HG02610 (cell line): ENCODE measurements around the gene NDE1.
"Not testable (repeated sequence)": the region's sequence is repeated elsewhere in the genome, so short reads cannot be mapped to it uniquely, and the experiment has no call there.

Source experiments
- ATAC-seq: cut with Tn5 transposase; IDR thresholded peaks from one replicate; pipeline ENCODE4 v1.9.1; 2021; ENCODE audit warnings: mild to moderate bottlenecking, moderate library complexity; ENCODE audit not compliant: unreplicated experiment

The NDE1 gene

DNA sequence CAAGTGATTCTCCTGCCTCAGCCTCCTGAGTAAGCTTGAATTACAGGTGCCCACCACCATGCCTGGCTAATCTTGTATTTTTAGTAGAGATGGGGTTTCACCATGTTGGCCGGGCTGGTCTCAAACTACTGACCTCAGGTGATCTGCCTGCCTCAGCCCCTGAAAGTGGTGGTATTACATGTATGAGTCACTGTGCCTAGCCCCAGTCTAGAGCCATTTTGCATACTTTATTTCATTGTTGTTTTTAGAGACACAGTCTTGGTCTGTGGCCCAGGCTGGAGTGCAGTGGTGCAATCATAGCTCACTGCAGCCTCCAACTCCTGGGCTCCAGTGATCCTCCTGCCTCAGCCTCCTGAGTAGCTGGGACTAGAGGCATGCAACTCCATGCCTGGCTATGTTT lies 42.5 kb downstream of the NDE1 start:
- ATAC-seq = not testable (repeated sequence)

DNA sequence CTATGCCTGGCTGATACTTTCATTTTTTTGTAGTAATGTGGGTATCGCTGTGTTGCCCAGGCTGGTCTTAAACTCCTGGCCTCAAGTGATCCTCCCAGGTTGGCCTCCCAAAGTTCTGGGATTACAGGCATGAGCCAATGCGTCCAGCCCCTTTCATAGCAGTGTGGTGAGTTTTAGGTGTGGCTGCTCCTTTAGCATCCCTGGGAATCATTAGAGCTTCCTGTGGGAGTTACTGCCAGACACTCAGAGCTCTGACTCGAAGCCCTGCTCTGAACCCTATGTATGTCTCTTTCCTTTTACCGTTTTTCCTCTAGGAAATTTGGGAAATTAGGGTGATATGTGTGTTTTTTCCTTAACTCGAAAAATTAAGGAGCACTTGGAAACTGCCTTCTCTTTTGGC lies 44.5 kb downstream of the NDE1 start:
- ATAC-seq = no peak

DNA sequence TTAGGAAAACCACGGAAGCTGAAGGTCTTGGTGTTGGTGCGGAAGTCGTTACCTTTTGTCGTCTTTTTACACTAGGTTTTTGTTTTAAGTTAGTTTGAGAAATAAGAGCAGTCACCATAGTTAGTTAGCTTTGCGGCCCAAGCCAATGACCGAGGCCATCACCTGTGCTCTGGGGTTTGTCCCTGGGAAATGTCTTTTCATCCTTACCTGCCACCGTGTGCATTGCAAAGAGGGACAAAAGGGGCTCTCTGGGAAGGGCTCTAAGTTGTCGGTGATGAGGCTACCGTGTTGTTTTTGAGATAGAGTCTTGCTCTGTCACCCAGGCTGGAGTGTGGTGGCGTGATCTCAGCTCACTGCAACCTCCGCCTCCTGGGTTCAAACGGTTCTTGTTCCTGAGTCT lies 49.8 kb downstream of the NDE1 start:
- ATAC-seq = no peak

DNA sequence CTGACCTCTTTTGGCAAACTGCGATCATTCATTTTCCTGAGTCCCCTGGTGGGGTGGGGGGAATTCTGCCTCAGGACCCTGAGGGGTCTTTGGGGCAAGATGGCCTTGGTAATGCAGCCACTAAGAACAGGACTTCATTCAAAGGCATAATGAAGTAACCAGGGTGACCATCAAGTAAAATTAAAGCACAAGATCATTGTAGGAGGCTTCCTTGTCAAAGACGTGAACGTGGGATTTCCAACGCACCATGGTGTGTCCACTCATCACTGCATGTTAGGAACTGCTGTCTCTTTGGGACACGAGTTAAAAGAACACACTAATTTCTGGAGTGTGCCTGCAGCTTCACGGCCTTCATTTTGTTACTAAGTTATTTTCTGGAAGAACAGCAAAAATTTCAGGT lies 51.3 kb downstream of the NDE1 start:
- no peak for ATAC-seq

DNA sequence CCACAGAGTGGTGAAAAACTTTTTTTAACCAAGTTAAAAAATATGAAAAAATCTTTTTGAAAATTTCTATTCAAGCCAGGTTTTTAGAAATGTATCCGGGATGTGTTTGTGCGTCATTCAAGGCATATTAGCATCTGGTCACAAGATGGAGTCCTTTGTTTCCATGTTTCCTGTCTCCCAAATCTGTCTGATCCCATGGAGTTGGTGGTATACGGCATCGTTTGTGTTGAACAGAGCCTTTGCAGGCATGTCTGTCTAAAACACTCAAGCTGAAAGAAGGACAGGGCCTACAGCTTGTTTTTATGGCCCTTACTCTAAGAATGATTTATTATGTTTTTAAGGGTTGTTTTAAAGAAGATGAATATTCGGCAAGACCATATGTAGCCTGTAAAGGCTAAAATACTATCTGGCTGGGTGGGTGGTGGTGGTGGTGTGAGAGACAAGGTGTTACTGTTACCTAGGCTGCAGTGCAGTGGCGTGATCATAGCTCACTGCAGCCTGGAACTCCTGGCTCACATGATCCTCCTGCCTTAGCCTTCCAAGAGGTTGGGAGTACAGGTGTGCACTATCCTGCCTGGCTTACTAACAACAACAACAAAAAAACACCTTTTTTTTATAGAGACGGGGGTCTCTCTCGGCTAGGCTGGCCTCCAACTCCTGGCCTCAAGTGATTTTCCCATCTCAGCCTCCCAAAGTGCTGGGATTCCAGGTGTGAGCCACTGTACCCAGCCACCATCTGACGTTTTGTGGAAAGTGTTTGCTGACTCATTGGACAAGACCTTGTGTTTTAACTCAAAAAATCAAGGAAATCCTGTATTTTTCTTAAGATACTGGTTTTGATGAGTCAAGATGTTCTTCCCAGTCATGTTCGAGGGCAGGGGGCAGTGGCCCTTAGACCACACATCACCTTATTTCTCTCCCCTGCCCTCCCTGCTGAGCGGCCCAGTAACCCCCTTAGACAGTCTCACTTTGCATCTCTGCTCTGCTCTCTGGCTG lies 52.2 kb downstream of the NDE1 start:
- no peak for ATAC-seq

DNA sequence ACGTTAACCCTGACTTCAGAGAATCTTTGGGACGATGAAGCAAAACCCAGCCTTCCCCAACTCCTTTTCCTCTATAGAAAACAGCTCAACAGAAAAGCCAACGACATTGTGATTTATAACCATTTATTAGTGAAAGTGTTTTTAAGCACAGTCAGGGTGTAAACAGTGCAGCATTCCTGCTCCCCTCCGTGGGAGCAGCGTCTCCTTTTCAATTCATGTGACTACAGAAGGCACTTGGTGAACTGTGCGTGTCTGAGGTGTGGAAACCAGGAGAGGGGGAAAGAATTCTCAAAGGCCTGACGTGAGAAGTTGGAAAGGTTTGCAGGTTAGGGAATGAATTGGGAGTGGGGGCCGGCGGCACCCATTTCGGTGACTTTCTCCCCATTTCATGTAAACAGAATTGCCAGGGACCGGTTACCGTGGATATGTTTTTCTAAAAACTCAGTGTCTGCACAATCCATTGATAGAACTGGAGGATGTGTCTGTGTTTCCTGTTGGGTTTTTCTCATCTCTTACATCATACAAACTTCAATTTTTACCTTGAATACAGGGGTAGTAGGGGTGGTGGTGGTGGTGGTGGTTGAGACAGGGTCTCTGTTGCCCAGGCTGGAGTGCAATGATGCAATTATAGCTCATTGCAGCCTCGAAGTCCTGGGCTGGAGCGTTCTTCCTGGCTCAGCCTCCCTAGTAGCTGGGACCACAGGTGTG lies 53.1 kb downstream of the NDE1 start:
- no peak for ATAC-seq

DNA sequence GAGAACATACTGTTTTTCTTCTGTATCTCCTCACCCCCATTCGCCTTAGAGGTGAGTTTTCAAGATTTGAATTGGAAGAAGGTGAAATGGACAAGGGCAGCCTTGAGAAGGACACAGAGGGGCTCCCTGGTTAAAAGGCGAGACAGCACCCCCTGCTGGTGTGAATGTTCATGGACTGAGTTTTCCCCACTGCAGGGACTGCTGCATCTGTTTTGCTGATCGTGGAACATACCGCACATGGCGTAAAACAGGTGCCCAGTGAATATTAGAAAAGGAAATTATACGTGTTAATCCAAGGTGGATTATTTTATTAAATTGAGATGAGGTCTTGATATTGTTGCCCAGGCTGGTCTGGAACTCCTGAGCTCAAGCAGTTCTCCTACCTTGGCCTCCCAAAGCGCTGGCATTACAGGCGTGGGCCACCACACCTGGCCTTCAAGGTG lies 54.5 kb downstream of the NDE1 start:
- ATAC-seq = no peak

DNA sequence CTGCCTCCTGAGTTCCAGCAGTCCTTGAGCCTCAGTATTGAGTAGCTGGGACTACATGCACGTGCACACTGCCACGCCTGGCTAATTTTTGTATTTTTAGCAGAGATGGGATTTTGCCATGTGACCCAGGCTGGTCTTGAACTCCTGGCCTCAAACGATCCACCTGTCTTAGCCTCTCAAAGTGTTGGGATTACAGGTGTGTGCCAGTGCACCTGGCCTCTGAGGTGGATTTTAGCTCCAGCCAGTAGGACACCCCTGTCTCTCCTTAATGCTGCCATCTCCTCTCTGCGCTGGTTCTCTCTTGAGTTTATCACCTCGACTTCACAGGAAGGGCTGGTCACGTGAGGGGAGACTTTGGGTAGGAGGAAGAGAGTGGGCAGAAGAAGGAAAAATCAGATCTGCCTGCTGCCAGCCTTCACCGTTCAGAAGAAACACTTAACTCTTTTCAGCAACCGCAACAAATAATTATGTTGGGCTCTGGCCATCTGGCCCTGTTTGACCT lies 55.1 kb downstream of the NDE1 start:
- no peak for ATAC-seq

DNA sequence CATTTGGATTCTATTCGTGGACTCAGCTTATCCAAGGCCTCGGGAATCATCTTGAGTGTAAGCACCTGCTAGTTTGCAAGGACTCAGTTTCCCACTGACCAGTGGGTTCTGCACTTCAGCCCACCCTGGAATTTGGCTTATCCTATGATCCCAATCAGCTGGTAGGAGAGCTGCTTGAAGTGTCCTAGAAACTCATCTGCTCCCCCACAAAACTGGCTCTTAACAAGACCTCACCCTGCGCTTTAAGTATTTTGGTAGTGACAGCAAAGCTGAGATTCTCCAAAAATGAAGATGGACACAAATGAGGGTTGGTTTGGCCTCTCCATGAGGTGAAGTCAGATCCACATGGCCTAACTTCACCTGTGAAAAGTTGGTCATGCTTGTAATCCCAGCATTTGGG lies 57.3 kb downstream of the NDE1 start:
- no peak for ATAC-seq

DNA sequence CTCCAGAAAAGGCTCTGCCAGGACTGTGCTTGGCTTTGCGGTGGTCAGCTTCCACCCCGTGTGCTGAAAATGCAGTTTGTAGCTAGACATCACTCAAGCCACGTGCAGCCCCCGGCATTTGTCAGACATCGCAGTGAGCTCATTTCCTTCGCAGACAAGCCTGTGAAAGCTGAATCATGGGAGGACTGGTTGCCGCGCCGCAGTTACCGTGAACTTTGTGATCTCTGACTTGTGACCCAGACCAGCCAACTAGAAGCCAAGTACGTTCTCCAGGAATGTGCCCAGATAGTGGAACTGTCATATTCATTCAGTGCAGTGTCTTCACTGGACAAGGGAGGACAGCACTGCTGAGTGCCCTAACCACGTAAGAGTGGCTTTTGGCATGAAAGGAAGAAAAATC lies 58.1 kb downstream of the NDE1 start:
- ATAC-seq = no peak

DNA sequence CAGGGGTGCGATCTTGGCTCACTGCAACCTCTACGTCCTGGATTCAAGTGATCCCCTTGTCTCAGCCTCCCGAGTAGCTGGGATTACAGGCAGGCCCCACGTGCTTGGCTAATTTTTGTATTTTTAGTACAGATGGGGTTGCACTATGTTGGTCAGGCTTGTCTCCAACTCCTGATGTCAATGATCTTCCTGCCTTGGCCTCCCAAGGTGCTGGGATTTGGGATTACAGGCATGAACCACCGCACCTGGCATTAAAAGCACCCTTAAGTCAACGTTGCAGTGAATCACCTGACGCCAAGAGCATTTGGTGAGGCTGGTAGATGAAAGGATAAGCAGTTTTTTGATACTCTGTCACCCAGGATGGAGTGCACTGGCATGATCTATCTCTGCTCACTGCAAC lies 59.0 kb downstream of the NDE1 start:
- ATAC-seq = no peak

DNA sequence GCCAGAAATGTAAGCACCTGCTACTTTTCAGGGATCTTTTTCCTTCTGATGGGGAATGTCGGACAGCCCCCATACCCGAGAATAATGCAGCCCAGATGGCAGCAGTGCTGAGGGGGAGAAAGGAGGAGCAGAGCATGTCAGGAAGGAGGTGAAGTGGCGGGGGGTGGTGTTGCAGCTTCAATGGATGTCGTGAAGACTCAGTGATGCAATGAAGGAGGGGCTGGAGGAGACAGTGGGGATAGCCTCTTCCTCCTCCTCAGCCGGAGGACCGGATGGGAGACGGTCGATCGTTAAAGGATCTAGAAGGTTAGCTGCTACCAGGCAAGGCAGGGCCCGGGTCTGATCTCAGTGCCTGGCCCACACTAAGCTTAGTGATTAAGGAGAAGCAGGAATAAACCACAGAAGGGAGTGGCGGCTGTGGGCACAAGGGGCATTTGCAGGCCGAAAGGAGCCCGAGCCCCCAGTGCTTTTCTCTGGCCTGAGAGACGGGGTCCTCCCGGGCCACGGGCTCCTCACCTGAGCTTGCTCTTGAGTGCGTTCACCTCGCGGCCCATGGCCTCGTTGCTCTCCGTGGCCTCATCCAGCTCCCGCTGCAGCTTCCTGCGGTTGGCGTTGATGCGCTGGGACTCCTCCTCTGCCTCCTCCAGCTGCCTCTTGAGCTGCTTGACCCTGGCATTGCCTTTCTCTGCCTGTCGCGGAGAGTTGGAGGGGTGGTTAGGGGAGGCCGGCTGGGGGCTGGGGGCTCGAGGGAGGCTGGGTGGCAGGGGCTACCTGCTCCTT lies 64.5 kb downstream of the NDE1 start:
- ATAC-seq = no peak

DNA sequence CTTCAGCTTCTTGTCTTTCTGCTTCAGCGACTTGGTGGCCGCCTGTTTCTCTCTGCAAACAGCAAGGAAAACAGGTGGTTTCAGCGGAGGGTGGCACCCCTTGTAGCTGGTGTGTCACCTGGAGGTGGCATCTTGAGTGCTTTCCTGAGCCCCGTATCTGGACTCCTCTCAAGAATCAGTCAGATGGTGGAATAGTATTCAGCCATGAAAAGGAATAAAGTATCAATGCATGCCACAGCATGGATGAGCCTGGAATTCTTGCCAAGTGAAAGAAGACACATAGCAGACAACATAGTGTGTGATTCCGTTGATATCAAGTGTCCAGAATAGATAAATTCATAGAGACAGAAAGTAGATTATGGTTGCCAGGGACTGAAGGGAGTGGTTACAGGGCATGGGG lies 65.2 kb downstream of the NDE1 start:
- no peak for ATAC-seq

DNA sequence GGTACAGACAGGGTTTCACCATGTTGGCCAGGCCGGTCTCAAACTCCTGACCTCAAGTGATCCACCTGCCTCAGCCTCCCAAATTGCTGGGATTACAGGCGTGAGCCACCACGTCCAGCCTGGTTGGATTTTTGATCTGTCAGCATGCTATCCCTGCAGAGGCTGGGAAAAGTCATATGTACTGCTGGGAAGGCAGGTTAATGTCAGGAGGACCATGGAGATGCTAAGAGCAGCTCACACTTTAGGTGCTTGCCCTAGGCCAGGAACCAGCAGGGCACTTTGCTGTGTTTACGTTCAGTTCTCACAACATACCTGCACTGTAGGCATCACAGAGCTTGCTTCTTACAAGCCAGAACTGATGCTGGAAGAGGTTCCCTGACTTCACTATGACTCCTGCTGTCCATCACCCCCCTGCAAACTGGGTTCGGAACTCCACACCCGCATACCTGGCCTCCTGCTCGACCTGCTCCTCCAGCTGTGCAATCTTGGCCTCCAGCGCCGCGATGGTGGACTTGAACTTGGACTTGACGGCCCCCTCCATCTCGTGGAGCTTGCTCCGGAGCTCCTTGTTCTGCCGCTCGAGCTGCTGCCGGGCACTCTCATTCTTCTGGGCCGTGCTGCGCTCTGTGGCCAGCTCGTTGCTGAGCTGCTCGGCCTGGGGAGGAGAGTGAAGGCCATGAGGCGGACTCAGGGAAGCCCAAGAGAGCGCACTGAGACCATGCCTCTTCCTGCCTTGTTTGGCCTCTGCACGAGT lies 66.8 kb downstream of the NDE1 start:
- no peak for ATAC-seq

DNA sequence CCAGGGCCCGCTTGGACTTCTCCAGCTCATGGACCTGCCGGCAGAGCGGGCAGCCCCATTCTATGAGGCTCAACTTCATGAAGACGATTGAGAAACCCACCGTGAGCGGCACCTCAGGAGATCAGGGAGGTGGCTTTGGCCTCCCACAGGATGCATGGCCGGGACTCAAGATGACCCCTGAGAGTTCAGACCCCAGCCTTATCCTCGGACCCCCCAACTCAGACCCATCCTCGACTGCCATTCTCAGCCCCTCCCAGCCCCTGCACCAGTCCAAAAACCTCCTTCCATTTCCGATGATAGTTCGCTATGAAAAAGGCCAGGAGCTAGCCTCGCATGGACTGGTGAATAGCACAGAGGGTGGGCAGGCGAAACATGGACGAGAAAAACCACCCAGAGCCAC lies 71.0 kb downstream of the NDE1 start:
- ATAC-seq = no peak

DNA sequence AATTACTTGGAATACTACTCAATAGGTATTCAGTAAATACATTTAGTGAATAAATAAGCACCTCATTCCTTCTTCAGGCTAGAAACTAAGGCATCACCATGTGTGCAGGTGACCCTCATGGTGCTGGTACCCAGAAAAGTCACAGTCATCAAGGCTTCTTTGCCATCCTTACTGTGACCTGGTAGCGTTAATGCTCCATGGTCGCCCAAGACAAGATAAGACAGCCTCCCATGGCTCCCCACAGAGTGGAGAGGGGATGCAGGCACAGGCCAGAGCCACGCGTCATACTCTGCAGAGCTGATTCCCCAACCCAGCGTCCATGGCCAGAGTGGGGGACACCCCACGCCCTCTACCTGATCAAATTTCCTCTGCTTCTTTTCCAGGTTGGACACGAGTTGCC lies 73.8 kb downstream of the NDE1 start:
- no peak for ATAC-seq

DNA sequence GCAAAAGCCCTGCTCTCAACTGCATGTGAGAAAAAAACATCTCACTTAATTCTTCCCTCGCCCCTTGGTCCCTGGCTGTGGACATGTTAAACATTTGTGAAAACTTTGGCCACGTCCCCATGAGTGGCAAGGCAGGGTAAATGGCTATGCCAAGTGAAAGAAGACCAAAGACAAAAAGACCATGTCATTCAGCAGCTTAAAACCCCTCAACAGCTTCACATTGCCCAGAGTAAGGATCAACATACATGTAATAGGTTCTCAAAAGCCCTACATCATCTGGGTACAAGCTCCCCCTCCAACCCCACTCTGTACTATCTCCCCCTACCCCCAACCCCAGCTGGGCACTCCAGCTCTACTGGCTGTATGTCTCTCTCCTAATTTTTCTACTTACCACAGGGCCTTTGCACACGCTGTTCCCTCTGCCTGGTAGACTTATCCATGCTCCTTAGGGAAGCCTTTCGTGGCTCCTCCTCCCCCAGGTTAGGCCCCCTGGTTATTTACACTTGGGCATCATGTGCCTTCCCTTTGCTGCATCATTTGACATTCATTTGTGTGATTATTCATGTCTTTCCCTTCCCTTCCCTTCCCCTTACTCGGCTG lies 75.7 kb downstream of the NDE1 start:
- ATAC-seq = no peak

DNA sequence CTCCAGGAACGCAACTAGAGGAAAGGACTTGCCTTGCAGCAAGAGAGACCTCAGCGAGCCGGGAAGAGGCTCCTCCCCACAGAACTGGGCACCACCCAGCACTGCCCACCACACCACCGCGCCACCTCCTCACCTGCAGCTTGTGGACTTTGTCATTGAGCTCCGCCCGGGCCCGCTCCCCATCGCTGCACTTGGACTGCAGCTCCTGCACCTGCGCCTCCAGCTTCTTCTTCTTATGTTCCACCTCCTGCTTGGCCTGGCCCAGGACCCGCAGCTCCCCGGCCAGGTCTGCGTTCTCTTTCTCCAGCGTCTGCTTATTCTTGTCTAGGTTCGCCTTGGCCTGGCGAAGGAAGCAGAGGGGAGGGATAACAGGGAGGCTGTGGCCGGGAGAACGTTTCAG lies 76.7 kb downstream of the NDE1 start:
- ATAC-seq = no peak

DNA sequence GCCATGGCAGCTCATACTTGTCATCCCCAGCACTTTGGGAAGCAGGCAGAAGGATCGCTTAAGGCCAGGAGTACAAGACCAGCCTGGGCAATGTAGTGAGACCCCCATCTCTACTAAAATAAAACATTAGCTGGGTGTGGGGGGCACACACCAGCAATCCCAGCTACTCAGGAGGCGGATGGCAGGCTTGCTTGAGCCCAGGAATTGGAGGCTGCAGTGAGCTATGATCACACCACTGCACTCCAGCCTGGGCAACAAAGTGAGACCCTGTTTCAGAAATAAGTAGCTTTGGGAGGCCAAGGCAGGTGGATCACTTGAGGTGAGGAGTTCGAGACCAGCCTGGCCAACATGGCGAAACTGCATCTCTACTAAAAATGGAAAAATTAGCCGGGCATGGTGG lies 77.7 kb downstream of the NDE1 start:
- ATAC-seq = not testable (repeated sequence)

DNA sequence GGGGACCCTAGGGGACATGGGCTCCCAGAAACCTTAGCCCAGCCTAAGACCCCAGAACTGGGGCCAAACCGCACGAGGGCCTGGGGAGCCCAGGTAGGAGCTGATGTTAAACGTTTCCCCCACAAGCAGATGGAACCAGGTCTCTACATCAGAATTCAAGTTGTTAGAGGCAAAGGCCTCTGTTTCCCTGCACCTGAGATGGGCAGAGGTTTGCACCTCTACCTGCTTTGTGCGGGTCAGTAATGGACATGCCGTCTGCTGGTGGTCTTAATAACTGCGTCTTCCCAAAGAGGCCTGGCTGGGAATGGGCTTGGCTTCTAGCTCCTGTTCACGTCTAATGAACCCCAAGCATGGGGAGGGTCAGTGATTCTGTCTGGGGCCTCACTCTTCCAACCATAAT lies 79.1 kb downstream of the NDE1 start:
- ATAC-seq = no peak
